WTC11 (cell line): ENCODE data around the gene CA5A. TPM values are rescaled to one million over a fixed set of nuclear protein-coding genes. Genes with fewer than 3 reads are reported as not detected.
A peak's percentile ranks its signal among the peaks of the same experiment; 100 is the strongest.

Source experiments
- ATAC-seq: fragments of 200-7000 bp; cut with Tn5 transposase; 2 replicates; pipeline ENCODE4 v1.10.0; 2021; ENCODE audit warnings: mild to moderate bottlenecking, moderate library complexity
- CTCF ChIA-PET: fragments of 300-600 bp; sonication (Branson Sonifier 250); formaldehyde crosslinking; loops from one replicate; lab custom pipeline; 2021; ENCODE audit warnings: antibody characterized with exemption; lab: Charles Lee
- POLR2A ChIA-PET: fragments of 350-600 bp; sonication (Branson Sonifier 250); formaldehyde crosslinking; loops from one replicate; lab custom pipeline; 2021; ENCODE audit warnings: antibody characterized with exemption; lab: Charles Lee
- DNase-seq: peaks from one replicate; pipeline ENCODE4 v3.0.0; 2021; ENCODE audit warnings: low spot score
- H3K27ac Mint-ChIP-seq: 2 replicates; pipeline ENCODE4 v1.8.0; 2021; ENCODE audit warnings: mixed read lengths
- H3K27me3 Mint-ChIP-seq: 2 replicates; pipeline ENCODE4 v1.8.0; 2021; ENCODE audit warnings: low read depth, mild to moderate bottlenecking, moderate library complexity, mixed read lengths
- H3K36me3 Mint-ChIP-seq: 2 replicates; pipeline ENCODE4 v1.8.0; 2021; ENCODE audit warnings: mixed read lengths
- H3K4me1 Mint-ChIP-seq: 2 replicates; pipeline ENCODE4 v1.8.0; 2022; ENCODE audit warnings: mixed read lengths
- H3K4me3 Mint-ChIP-seq: 2 replicates; pipeline ENCODE4 v1.8.0; 2021; ENCODE audit warnings: mild to moderate bottlenecking, moderate library complexity, mixed read lengths
- H3K9me3 Mint-ChIP-seq: 2 replicates; pipeline ENCODE4 v1.8.0; 2021; ENCODE audit warnings: mixed read lengths
- ARID4B ChIP-seq: sonication (generic); formaldehyde crosslinking; IDR thresholded peaks from 2 replicates; pipeline ENCODE4 v1.8.0; 2023; ENCODE audit warnings: missing genetic modification reagents, mild to moderate bottlenecking, borderline replicate concordance
- ATF1 ChIP-seq: sonication (generic); formaldehyde crosslinking; IDR thresholded peaks from 2 replicates; pipeline ENCODE4 v1.8.1; 2023; ENCODE audit warnings: mild to moderate bottlenecking, moderate library complexity, missing genetic modification reagents
- ATF2 ChIP-seq: sonication (generic); formaldehyde crosslinking; IDR thresholded peaks from 2 replicates; pipeline ENCODE4 v1.8.1; 2022; ENCODE audit warnings: low read depth, missing genetic modification reagents, borderline replicate concordance
- ATF6 ChIP-seq: sonication (generic); formaldehyde crosslinking; IDR thresholded peaks from 2 replicates; pipeline ENCODE4 v1.8.1; 2023; ENCODE audit warnings: mild to moderate bottlenecking, missing genetic modification reagents
- ELF4 ChIP-seq: sonication (generic); formaldehyde crosslinking; IDR thresholded peaks from 2 replicates; pipeline ENCODE4 v1.8.1; 2022; ENCODE audit warnings: low read depth, mild to moderate bottlenecking, moderate library complexity, missing genetic modification reagents
- FOXJ3 ChIP-seq: sonication (generic); formaldehyde crosslinking; IDR thresholded peaks from 2 replicates; pipeline ENCODE4 v1.9.0; 2021; ENCODE audit warnings: missing genetic modification reagents, mild to moderate bottlenecking, borderline replicate concordance
- FOXP4 ChIP-seq: sonication (generic); formaldehyde crosslinking; IDR thresholded peaks from 2 replicates; pipeline ENCODE4 v1.8.0; 2022; ENCODE audit warnings: mild to moderate bottlenecking, missing genetic modification reagents
- GABPB1 ChIP-seq: sonication (generic); formaldehyde crosslinking; IDR thresholded peaks from 2 replicates; pipeline ENCODE4 v1.8.1; 2023; ENCODE audit warnings: mild to moderate bottlenecking, missing genetic modification reagents
- MAX ChIP-seq: sonication (generic); formaldehyde crosslinking; IDR thresholded peaks from 2 replicates; pipeline ENCODE4 v1.8.0; 2022; ENCODE audit warnings: mild to moderate bottlenecking, missing genetic modification reagents
- MLX ChIP-seq: sonication (generic); formaldehyde crosslinking; IDR thresholded peaks from 2 replicates; pipeline ENCODE4 v1.8.1; 2023; ENCODE audit warnings: mild to moderate bottlenecking, missing genetic modification reagents, moderate library complexity
- NFYB ChIP-seq: sonication (generic); formaldehyde crosslinking; conservative IDR thresholded peaks from 2 replicates; pipeline ENCODE4 v1.8.0; 2022; ENCODE audit warnings: low read depth, missing genetic modification reagents
- NR1H2 ChIP-seq: sonication (generic); formaldehyde crosslinking; IDR thresholded peaks from 2 replicates; pipeline ENCODE4 v1.9.0; 2021; ENCODE audit warnings: mild to moderate bottlenecking, moderate library complexity, missing genetic modification reagents
- OVOL2 ChIP-seq: fragments of 250-450 bp; sonication (Bioruptor Pico); IDR thresholded peaks from 2 replicates; pipeline ENCODE4 v1.9.0; 2021; ENCODE audit warnings: mild to moderate bottlenecking, borderline replicate concordance
- SP1 ChIP-seq: sonication (generic); formaldehyde crosslinking; conservative IDR thresholded peaks from 2 replicates; pipeline ENCODE4 v1.8.1; 2022; ENCODE audit warnings: missing genetic modification reagents
- TP53 ChIP-seq: sonication (generic); formaldehyde crosslinking; IDR thresholded peaks from 2 replicates; pipeline ENCODE4 v1.8.1; 2023; ENCODE audit warnings: mild to moderate bottlenecking, missing genetic modification reagents
- USF1 ChIP-seq: sonication (generic); formaldehyde crosslinking; IDR thresholded peaks from 2 replicates; pipeline ENCODE4 v1.8.0; 2022; ENCODE audit warnings: mild to moderate bottlenecking, missing genetic modification reagents
- ZMAT4 ChIP-seq: fragments of 250-450 bp; sonication (Bioruptor Pico); IDR thresholded peaks from 2 replicates; pipeline ENCODE4 v1.9.0; 2021; ENCODE audit warnings: mild to moderate bottlenecking
- ZNF138 ChIP-seq: sonication (generic); formaldehyde crosslinking; conservative IDR thresholded peaks from 2 replicates; pipeline ENCODE4 v1.8.1; 2022; ENCODE audit warnings: mild to moderate bottlenecking, moderate library complexity, missing genetic modification reagents
- ZNF219 ChIP-seq: sonication (generic); formaldehyde crosslinking; IDR thresholded peaks from 2 replicates; pipeline ENCODE4 v1.8.0; 2023; ENCODE audit warnings: missing genetic modification reagents, mild to moderate bottlenecking, borderline replicate concordance
- ZNF423 ChIP-seq: fragments of 250-450 bp; sonication (Bioruptor Pico); IDR thresholded peaks from 2 replicates; pipeline ENCODE4 v2.1.2; 2022; ENCODE audit warnings: mild to moderate bottlenecking, moderate library complexity
- ZNF671 ChIP-seq: fragments of 250-450 bp; sonication (Bioruptor Pico); IDR thresholded peaks from 2 replicates; pipeline ENCODE4 v1.8.0; 2021; ENCODE audit warnings: mild to moderate bottlenecking
- total RNA-seq: library from RNA; stranded (reverse); gene quantifications from 3 replicates; pipeline ENCODE4 v1.2.3, GENCODE V29; 2021

The CA5A gene
- total RNA-seq, 1 experiment from 2014 or later: not detected

GRCh38 chr16:87930456-87930855 lies 5.9 kb downstream of the CA5A start (continued):
- TF ChIP-seq ZNF423 (CRISPR knock-in tag) (no peak), ATF1 (CRISPR knock-in tag) (no peak), OVOL2 (no peak), NFYB (CRISPR knock-in tag) (no peak), NR1H2 (CRISPR knock-in tag) (no peak), ZMAT4 (CRISPR knock-in tag) (no peak), FOXJ3 (CRISPR knock-in tag) (no peak)
- TF ChIP-seq, all 79 proteins: peak for 0

GRCh38 chr16:87929986-87930385 lies 6.3 kb downstream of the CA5A start:
- Mint-ChIP-seq H3K4me3 (no peak overlapping the region), H3K27ac (no peak overlapping the region), H3K36me3 (no peaks in the 10 kb centered on the region), H3K27me3 (no peaks in the 10 kb centered on the region; the same call in 1 of the 2 replicates), H3K4me1 (peaks cover 11% of the 10 kb centered on the region), H3K9me3 (no peaks in the 10 kb centered on the region)
- DNase-seq (no peak), ATAC-seq (no peak)
- ChIA-PET POLR2A (no interaction called here), CTCF (interaction anchor here (1.0 kb wide), 1 partner anchor 151 kb away, joined by 4 read pairs; no protein-coding TSS in a partner anchor)
- TF ChIP-seq MAX (CRISPR knock-in tag) (0 out of 2 replicates have a peak, but pooled peaks have one; percentile 16), ZNF671 (CRISPR knock-in tag) (no peak)

GRCh38 chr16:87927195-87927562 lies 9.2 kb downstream of the CA5A start:
- ChIA-PET CTCF (interaction anchor here (0.6 to 1.8 kb wide), 8 partner anchors 13 to 527 kb away, joined by 3 to 5 read pairs (median 4); no protein-coding TSS in a partner anchor), POLR2A (interaction anchor here (0.6 kb wide), 1 partner anchor 10 kb away, joined by 6 read pairs; no protein-coding TSS in a partner anchor)
- no peaks in the 10 kb centered on the region; the same call in 1 of the 2 replicates for H3K27me3 Mint-ChIP-seq
- H3K4me3 Mint-ChIP-seq: no peak overlapping the region
- H3K27ac Mint-ChIP-seq: no peak overlapping the region
- ATAC-seq: peak; percentile 50
- peaks cover 22% of the 10 kb centered on the region for H3K4me1 Mint-ChIP-seq
- peak; percentile 31 for DNase-seq
- no peaks in the 10 kb centered on the region for H3K36me3 Mint-ChIP-seq
- H3K9me3 Mint-ChIP-seq: no peaks in the 10 kb centered on the region
- TF ChIP-seq FOXP4 (CRISPR knock-in tag) (no peak), ZNF138 (CRISPR knock-in tag) (no peak), OVOL2 (no peak), USF1 (no peak), ATF2 (CRISPR knock-in tag) (no peak), TP53 (CRISPR knock-in tag) (no peak), ELF4 (no peak), ZNF219 (no peak), ATF6 (CRISPR knock-in tag) (no peak), ZMAT4 (CRISPR knock-in tag) (no peak), SP1 (CRISPR knock-in tag) (no peak), ARID4B (CRISPR knock-in tag) (no peak), GABPB1 (CRISPR knock-in tag) (no peak), MLX (CRISPR knock-in tag) (no peak)
